GM12878 (cell line): ENCODE data around the gene BCO1. TPM values are rescaled to one million over a fixed set of nuclear protein-coding genes. Genes with fewer than 3 reads are reported as not detected.

Experiments
- ATAC-seq: fragments of 200-7000 bp; cut with Tn5 transposase; 3 replicates; pipeline ENCODE4 v1.9.1; 2020; ENCODE audit warnings: mild to moderate bottlenecking, moderate library complexity
- BruUV-seq: library from RNA; stranded (reverse); fragments of 400-500 nt; replicated peaks from 2 replicates; lab custom pipeline; 2021; lab: Mats Ljungman, UMichigan
- CTCF ChIA-PET: fragments of 300-600 bp; sonication (Branson Sonifier 250); formaldehyde crosslinking; extraction: SDS; loops from one replicate; lab custom pipeline; 2021; ENCODE audit warnings: inconsistent platforms; lab: Yijun Ruan, JAX
- POLR2A ChIA-PET: fragments of 350-600 bp; formaldehyde crosslinking; extraction: SDS; loops from one replicate; lab custom pipeline; 2021; ENCODE audit warnings: inconsistent platforms; lab: Charles Lee
- RAD21 ChIA-PET: fragments of 300-600 bp; sonication (Branson Sonifier 250); formaldehyde crosslinking; loops from one replicate; lab custom pipeline; 2023; ENCODE audit warnings: antibody characterized with exemption; ENCODE audit not compliant: unreplicated experiment; lab: Charles Lee
- SMC1A ChIA-PET: fragments of 300-600 bp; sonication (Branson Sonifier 250); formaldehyde crosslinking; loops from one replicate; lab custom pipeline; 2023; ENCODE audit not compliant: unreplicated experiment, uncharacterized antibody; lab: Charles Lee
- DNase-seq: peaks from one replicate; pipeline ENCODE4 v3.0.0-alpha.2; 2011; ENCODE audit warnings: low read depth, low spot score
- FAIRE-seq: peaks from 3 replicates; lab custom pipeline; 2011; peaks lifted over from hg19 to GRCh38; lab: Jason Lieb, UNC
- H2AFZ ChIP-seq: 2 replicates; pipeline ENCODE4 v1.6.0; 2011; ENCODE audit warnings: low read depth, low read length, control low read depth; ENCODE audit not compliant: control insufficient read depth
- H3K27ac ChIP-seq: 2 replicates; pipeline ENCODE4 v1.5.1; 2011; ENCODE audit warnings: control low read depth; ENCODE audit not compliant: control insufficient read depth, insufficient read depth
- H3K27me3 ChIP-seq, 2 experiments: replicated peaks in 1 of 2; 2 replicates each; pipeline versions ENCODE4 v1.6.0 to v1.6.1; 2011; ENCODE audit warnings: low read length in 1 of 2; ENCODE audit not compliant: control insufficient read depth in 2 of 2, insufficient read depth in 2 of 2
- H3K36me3 ChIP-seq, 2 experiments: 2 replicates each; pipeline ENCODE4 v1.5.1; 2011; ENCODE audit warnings: low read length in 1 of 2; ENCODE audit not compliant: control insufficient read depth in 2 of 2, insufficient read depth in 2 of 2
- H3K4me1 ChIP-seq: 2 replicates; pipeline ENCODE4 v1.6.1; 2011; ENCODE audit warnings: mild to moderate bottlenecking, low read length, moderate library complexity, mixed read lengths; ENCODE audit not compliant: control insufficient read depth, insufficient read depth
- H3K4me2 ChIP-seq: 2 replicates; pipeline ENCODE4 v1.6.0; 2011; ENCODE audit warnings: control low read depth; ENCODE audit not compliant: control insufficient read depth, insufficient read depth
- H3K4me3 ChIP-seq: fragments of 200-600 bp; sonication (generic); 2 replicates; pipeline ENCODE4 v1.5.1; 2016
- H3K79me2 ChIP-seq: 2 replicates; pipeline ENCODE4 v1.6.0; 2011; ENCODE audit warnings: low read length; ENCODE audit not compliant: control insufficient read depth, insufficient read depth
- H3K9ac ChIP-seq: 2 replicates; pipeline ENCODE4 v1.8.0; 2011; ENCODE audit warnings: low read length, control low read depth, mixed read lengths; ENCODE audit not compliant: control insufficient read depth, insufficient read depth
- H3K9me3 ChIP-seq: replicated peaks from 3 replicates; pipeline ENCODE4 v1.5.1; 2011; ENCODE audit warnings: mild to moderate bottlenecking, low read length; ENCODE audit not compliant: control insufficient read depth, insufficient read depth
- H4K20me1 ChIP-seq: 2 replicates; pipeline ENCODE4 v1.6.0; 2011; ENCODE audit not compliant: control insufficient read depth, insufficient read depth
- WGBS: methylation state at CpG from one replicate; pipeline ENCODE4 v1.1.6; 2016; ENCODE audit warnings: low lambda C conversion rate; ENCODE audit not compliant: insufficient replicate concordance, insufficient coverage; ENCODE audit errors: missing lambda C conversion rate; 5-methylcytosine and 5-hydroxymethylcytosine counted together
- in situ Hi-C: fragments of 300-500 bp; cut with MboI; formaldehyde crosslinking; loops from 9 replicates; pipeline ENCODE4 v1.14.3; 2018; ENCODE audit warnings: mixed read lengths
- intact Hi-C: fragments of 100-400 bp; cut with micrococcal nuclease; formaldehyde crosslinking; loops from one replicate; pipeline ENCODE4 v1.14.2; 2022; ENCODE audit not compliant: unreplicated experiment
- polyA plus RNA-seq, 11 experiments: library from polyadenylated mRNA; depleted of rRNA in 4 of 11; unstranded in 6 of 11; stranded (reverse) in 5 of 11; fragments of >200 nt; fragmentation: Nextera tagmentation in 4 of 11; fragmentation: Illumina TruSeq in 1 of 11; extraction: Ambion mirVana in 4 of 11; extraction: Trizol in 1 of 11; gene quantifications; 1 replicate in 1 of 11; 2 replicates in 10 of 11; pipeline versions ENCODE4 v1.2.1 to v1.2.3, GENCODE V29; 2011 to 2016; ENCODE audit warnings: inconsistent platforms in 2 of 11, missing spikeins in 2 of 11, low read depth in 1 of 11
- total RNA-seq, 4 experiments: library from RNA; depleted of rRNA in 3 of 4; stranded (reverse); fragments of >200 nt in 3 of 4; fragmentation: Illumina TruSeq in 1 of 4; extraction: Trizol in 1 of 4; gene quantifications; 2 replicates each; pipeline versions ENCODE4 v1.2.1 to v1.2.3, GENCODE V29; 2013 to 2021
- TF ChIP-seq, protein P1 (sequence below): IDR thresholded peaks from 2 replicates; pipeline ENCODE4 v1.6.1; 2011; ENCODE audit warnings: mild to moderate bottlenecking, low read depth, low read length, moderate library complexity; ENCODE audit not compliant: insufficient replicate concordance
- TF ChIP-seq, protein P2 (sequence below): fragments of 450-650 bp; formaldehyde crosslinking; IDR thresholded peaks from 2 replicates; pipeline ENCODE4 v1.4.0; 2020; ENCODE audit warnings: mild to moderate bottlenecking, moderate library complexity

BCO1 gene
- total and polyA plus RNA-seq, 10 of the 15 experiments (the other 5 are each of a cell fraction or from before 2014, with no cell fraction given), result 0.09 to 0.21 (median 0.14) TPM; not detected in 7

DNA sequence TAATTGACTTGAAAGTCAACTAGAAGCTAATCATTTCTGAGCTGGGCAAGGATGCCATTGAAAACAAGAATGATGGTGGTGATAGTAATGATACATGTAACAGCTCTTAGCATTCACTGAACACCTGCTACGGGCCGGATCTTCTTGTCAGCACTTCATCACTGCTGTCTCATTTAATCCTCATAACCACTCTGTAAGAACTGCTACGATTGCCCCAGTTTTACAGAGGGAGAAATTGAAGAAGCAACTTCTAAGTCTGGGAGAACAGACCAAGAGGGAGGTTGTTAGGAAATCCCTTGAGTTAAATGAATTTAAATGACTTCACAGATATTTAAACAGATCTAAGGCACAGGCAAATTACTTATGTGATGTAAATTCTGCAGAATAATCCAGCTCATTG lies 69.3 kb downstream of the BCO1 start:
- H3K79me2 ChIP-seq, result no peaks in the 10 kb centered on the region; the same call in 1 of the 2 replicates
- DNase-seq (no peak), ATAC-seq (no peak), FAIRE-seq (no peak)
- no TSS peak for BruUV-seq
- H3K4me3 ChIP-seq, result no peak overlapping the region
- ChIA-PET CTCF (interaction anchor here (0.7 to 1.4 kb wide), 2 partner anchors 22 to 578 kb away, joined by 3 to 4 read pairs; no protein-coding TSS in a partner anchor), POLR2A (no interaction called here), SMC1A (interaction anchor here (1.1 kb wide), 1 partner anchor 12 kb away, joined by 3 read pairs; no protein-coding TSS in a partner anchor), RAD21 (no interaction called here)
- WGBS, result 65% methylated on average over 3 of the region's 3 CpGs
- no peaks in the 10 kb centered on the region for H3K36me3 ChIP-seq
- no peaks in the 10 kb centered on the region for H3K4me1 ChIP-seq
- no peaks in the 10 kb centered on the region for H4K20me1 ChIP-seq
- H3K9ac ChIP-seq, result no peak overlapping the region
- no peak overlapping the region for H3K27ac ChIP-seq
- no peak overlapping the region for H2AFZ ChIP-seq
- in situ Hi-C loops, result no loop called here
- H3K4me2 ChIP-seq, result no peak overlapping the region
- intact Hi-C loops, result no loop called here
- no peaks in the 10 kb centered on the region for H3K9me3 ChIP-seq
- H3K27me3 ChIP-seq, result no peaks in the 10 kb centered on the region
- TF ChIP-seq, protein P1, sequence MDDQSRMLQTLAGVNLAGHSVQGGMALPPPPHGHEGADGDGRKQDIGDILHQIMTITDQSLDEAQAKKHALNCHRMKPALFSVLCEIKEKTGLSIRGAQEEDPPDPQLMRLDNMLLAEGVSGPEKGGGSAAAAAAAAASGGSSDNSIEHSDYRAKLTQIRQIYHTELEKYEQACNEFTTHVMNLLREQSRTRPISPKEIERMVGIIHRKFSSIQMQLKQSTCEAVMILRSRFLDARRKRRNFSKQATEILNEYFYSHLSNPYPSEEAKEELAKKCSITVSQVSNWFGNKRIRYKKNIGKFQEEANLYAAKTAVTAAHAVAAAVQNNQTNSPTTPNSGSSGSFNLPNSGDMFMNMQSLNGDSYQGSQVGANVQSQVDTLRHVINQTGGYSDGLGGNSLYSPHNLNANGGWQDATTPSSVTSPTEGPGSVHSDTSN, result no peak

DNA sequence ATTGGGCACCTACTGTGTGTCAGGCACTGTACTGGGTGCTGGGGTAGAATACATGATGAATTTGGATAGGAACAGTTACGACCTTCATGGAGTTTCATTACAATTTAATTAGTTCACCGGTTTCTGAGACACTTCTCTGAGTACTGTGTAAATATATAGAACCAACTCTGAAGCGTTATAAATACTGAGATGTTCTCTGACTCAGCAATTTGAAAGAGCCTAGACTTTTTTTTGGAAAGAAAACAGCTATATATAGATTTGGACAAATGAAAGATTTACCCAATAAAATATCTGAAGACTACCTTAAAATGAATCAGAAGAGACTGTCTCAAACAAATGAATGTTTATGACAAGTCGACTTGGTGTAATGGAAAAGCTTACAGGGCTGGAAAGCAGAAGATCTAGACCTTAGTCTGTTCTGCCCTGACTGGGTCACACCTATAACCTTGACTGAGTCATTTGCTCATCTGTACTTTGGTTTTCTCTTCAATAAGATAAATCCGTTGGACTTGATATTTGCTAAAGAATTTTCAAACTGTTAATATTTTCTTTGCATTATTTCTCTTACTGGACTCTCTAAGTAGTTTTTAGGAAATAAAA lies 71.7 kb downstream of the BCO1 start:
- ATAC-seq (no peak), FAIRE-seq (no peak), DNase-seq (no peak)
- ChIA-PET CTCF (interaction anchor here (3.0 kb wide), 1 partner anchor 105 kb away, joined by 7 read pairs; no protein-coding TSS in a partner anchor), POLR2A (no interaction called here), SMC1A (interaction anchor here (0.6 to 1.8 kb wide), 3 partner anchors 9 to 12 kb away, joined by 3 to 5 read pairs (median 4); no protein-coding TSS in a partner anchor)
- no peak overlapping the region for H3K9ac ChIP-seq
- H3K9me3 ChIP-seq, result no peaks in the 10 kb centered on the region
- peaks cover 7% of the 10 kb centered on the region for H3K4me1 ChIP-seq
- in situ Hi-C loops, result no loop called here
- TF ChIP-seq, protein P2, sequence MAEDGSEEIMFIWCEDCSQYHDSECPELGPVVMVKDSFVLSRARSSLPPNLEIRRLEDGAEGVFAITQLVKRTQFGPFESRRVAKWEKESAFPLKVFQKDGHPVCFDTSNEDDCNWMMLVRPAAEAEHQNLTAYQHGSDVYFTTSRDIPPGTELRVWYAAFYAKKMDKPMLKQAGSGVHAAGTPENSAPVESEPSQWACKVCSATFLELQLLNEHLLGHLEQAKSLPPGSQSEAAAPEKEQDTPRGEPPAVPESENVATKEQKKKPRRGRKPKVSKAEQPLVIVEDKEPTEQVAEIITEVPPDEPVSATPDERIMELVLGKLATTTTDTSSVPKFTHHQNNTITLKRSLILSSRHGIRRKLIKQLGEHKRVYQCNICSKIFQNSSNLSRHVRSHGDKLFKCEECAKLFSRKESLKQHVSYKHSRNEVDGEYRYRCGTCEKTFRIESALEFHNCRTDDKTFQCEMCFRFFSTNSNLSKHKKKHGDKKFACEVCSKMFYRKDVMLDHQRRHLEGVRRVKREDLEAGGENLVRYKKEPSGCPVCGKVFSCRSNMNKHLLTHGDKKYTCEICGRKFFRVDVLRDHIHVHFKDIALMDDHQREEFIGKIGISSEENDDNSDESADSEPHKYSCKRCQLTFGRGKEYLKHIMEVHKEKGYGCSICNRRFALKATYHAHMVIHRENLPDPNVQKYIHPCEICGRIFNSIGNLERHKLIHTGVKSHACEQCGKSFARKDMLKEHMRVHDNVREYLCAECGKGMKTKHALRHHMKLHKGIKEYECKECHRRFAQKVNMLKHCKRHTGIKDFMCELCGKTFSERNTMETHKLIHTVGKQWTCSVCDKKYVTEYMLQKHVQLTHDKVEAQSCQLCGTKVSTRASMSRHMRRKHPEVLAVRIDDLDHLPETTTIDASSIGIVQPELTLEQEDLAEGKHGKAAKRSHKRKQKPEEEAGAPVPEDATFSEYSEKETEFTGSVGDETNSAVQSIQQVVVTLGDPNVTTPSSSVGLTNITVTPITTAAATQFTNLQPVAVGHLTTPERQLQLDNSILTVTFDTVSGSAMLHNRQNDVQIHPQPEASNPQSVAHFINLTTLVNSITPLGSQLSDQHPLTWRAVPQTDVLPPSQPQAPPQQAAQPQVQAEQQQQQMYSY (CRISPR knock-in tag), result no peak
- TF ChIP-seq, all 136 proteins: peak for 0
- Histone ChIP-seq H3K4me3 (no peak overlapping the region), H3K27me3 (no peaks in the 10 kb centered on the region), H3K4me2 (no peak overlapping the region), H2AFZ (no peak overlapping the region), H3K36me3 (no peaks in the 10 kb centered on the region), H4K20me1 (no peaks in the 10 kb centered on the region), H3K79me2 (peaks cover 14% of the 10 kb centered on the region), H3K27ac (no peak overlapping the region)
- BruUV-seq, result no TSS peak
- intact Hi-C loops, result loop anchor here (10.0 kb wide), 1 partner anchor 305 kb away; the partner anchor contains the start of genes CENPN and CMC2
- RAD21 ChIA-PET, result no interaction called here
- WGBS, result 60% methylated on average over 5 of the region's 5 CpGs
